A673 (cell line): ENCODE results near the gene CTNNA3. TPM values are rescaled to one million over a fixed set of nuclear protein-coding genes. Genes with fewer than 3 reads are reported as not detected.

ENCODE experiments used
- BruUV-seq: library from RNA; stranded (reverse); fragments of 400-500 nt; replicated peaks from 2 replicates; lab custom pipeline; 2021; lab: Mats Ljungman, UMichigan
- CTCF ChIA-PET: fragments of 300-600 bp; sonication (Branson Sonifier 250); formaldehyde crosslinking; loops from one replicate; lab custom pipeline; 2022; ENCODE audit warnings: antibody characterized with exemption; lab: Charles Lee
- POLR2A ChIA-PET: fragments of 300-600 bp; sonication (Branson Sonifier 250); formaldehyde crosslinking; loops from one replicate; lab custom pipeline; 2022; ENCODE audit warnings: antibody characterized with exemption; ENCODE audit not compliant: low non-redundant PET; lab: Charles Lee
- DNase-seq: peaks from one replicate; pipeline ENCODE4 v3.0.0-alpha.2; 2015; ENCODE audit warnings: low spot score
- H3K27ac ChIP-seq: fragments of 200-600 bp; sonication (generic); 2 replicates; pipeline ENCODE4 v1.5.1; 2016; ENCODE audit warnings: mixed run types, low read depth, mild to moderate bottlenecking, mixed read lengths, antibody characterized with exemption, low read length; ENCODE audit not compliant: poor library complexity, severe bottlenecking
- H3K27me3 ChIP-seq: fragments of 200-600 bp; sonication (generic); replicated peaks from 2 replicates; pipeline ENCODE4 v1.6.1; 2017; ENCODE audit warnings: mixed run types, low read depth, mild to moderate bottlenecking, mixed read lengths, antibody characterized with exemption, low read length; ENCODE audit not compliant: insufficient read depth, poor library complexity
- H3K36me3 ChIP-seq: fragments of 200-600 bp; sonication (generic); 2 replicates; pipeline ENCODE4 v1.6.1; 2016; ENCODE audit warnings: mixed run types, mild to moderate bottlenecking, mixed read lengths, antibody characterized with exemption, low read length; ENCODE audit not compliant: insufficient read depth, poor library complexity, severe bottlenecking
- H3K4me1 ChIP-seq: fragments of 200-600 bp; sonication (generic); 2 replicates; pipeline ENCODE4 v1.6.1; 2017; ENCODE audit warnings: mixed run types, mild to moderate bottlenecking, mixed read lengths, antibody characterized with exemption, low read length; ENCODE audit not compliant: insufficient read depth, poor library complexity, severe bottlenecking
- H3K4me3 ChIP-seq: fragments of 200-600 bp; sonication (generic); 2 replicates; pipeline ENCODE4 v1.5.1; 2016; ENCODE audit warnings: low read depth, mixed run types, mild to moderate bottlenecking, mixed read lengths, low read length; ENCODE audit not compliant: poor library complexity, severe bottlenecking
- H3K9me3 ChIP-seq: fragments of 200-600 bp; sonication (generic); 2 replicates; pipeline ENCODE4 v1.6.1; 2016; ENCODE audit warnings: mixed run types, low read depth, mild to moderate bottlenecking, mixed read lengths, antibody characterized with exemption, low read length; ENCODE audit not compliant: poor library complexity, severe bottlenecking
- EZH2 ChIP-seq: fragments of 200-600 bp; sonication (generic); IDR thresholded peaks from 2 replicates; pipeline ENCODE4 v1.6.1; 2017; ENCODE audit warnings: borderline replicate concordance, low read depth, mild to moderate bottlenecking, mixed read lengths, antibody characterized with exemption, low read length; ENCODE audit not compliant: poor library complexity, severe bottlenecking
- intact Hi-C: fragments of 100-400 bp; cut with micrococcal nuclease; formaldehyde crosslinking; loops from one replicate; pipeline ENCODE4 v1.10.0; 2022; ENCODE audit not compliant: unreplicated experiment
- total RNA-seq: library from RNA; stranded (reverse); gene quantifications from 2 replicates; pipeline ENCODE4 v1.2.3, GENCODE V29; 2021
- TF ChIP-seq, protein P1 (sequence below): fragments of 300-800, 200-600 bp; sonication (generic); conservative IDR thresholded peaks from 2 replicates; pipeline ENCODE4 v1.5.1; 2017; ENCODE audit warnings: low read depth, mild to moderate bottlenecking, antibody characterized with exemption, low read length, moderate library complexity, mixed read lengths

CTNNA3 gene
- total RNA-seq, 1 experiment from 2014 or later = not detected

DNA sequence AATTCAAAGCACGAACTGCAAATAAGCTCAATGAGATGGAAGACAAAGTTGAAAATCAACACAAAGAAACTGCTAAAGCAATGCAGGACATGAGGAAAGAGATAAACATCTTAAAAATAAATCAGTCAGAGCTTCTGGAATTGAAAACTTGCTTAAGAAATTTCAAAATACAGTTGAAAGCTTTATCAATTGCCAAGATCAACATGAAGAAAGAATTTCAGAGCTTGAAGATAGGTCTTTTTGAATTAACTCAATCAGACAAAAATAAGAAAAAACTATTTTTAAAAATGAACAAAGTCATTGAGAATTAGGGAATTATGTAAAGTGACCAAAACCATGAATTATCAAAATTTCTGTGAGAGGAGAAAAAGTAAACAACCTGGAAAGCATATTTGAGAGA lies 218.1 kb downstream of the CTNNA3 start:
- intact Hi-C loops = no loop called here

DNA sequence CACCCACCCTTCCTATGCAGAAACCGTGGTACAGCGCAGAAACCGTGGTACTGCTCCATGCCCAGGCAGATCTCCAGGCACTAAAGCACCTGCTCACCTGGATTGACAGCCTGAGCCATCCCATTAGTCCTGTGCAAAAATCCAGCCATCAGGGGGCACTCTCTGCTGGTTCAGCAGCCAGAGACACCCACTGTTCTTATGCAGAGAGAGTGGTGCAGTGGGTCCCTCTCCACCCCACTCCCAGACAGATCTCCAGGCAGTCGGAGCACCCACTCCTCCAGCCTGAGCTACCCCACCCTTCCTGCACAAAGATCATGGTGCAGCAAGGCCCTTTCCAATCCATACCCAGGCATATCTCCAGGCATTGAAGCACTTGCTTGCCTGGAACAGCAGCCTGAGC lies 219.8 kb downstream of the CTNNA3 start:
- H3K27ac ChIP-seq = no peak overlapping the region
- H3K36me3 ChIP-seq = no peaks in the 10 kb centered on the region
- ChIA-PET POLR2A (no interaction called here), CTCF (no interaction called here)
- H3K4me3 ChIP-seq = no peak overlapping the region
- intact Hi-C loops = no loop called here
- H3K4me1 ChIP-seq = no peaks in the 10 kb centered on the region
- no TSS peak for BruUV-seq
- TF ChIP-seq, protein P1, sequence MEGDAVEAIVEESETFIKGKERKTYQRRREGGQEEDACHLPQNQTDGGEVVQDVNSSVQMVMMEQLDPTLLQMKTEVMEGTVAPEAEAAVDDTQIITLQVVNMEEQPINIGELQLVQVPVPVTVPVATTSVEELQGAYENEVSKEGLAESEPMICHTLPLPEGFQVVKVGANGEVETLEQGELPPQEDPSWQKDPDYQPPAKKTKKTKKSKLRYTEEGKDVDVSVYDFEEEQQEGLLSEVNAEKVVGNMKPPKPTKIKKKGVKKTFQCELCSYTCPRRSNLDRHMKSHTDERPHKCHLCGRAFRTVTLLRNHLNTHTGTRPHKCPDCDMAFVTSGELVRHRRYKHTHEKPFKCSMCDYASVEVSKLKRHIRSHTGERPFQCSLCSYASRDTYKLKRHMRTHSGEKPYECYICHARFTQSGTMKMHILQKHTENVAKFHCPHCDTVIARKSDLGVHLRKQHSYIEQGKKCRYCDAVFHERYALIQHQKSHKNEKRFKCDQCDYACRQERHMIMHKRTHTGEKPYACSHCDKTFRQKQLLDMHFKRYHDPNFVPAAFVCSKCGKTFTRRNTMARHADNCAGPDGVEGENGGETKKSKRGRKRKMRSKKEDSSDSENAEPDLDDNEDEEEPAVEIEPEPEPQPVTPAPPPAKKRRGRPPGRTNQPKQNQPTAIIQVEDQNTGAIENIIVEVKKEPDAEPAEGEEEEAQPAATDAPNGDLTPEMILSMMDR = 0 out of 2 replicates have a peak, but pooled peaks have one; percentile 28
- TF ChIP-seq EZH2 = no peak
- H3K9me3 ChIP-seq = no peaks in the 10 kb centered on the region
- H3K27me3 ChIP-seq = no peaks in the 10 kb centered on the region
- DNase-seq = no peak

More for the DNA sequence above, 218.1 kb downstream of the CTNNA3 start:
- CTCF ChIA-PET = no interaction called here
- H3K27ac ChIP-seq = no peak overlapping the region
- POLR2A ChIA-PET = no interaction called here
- DNase-seq = no peak
- H3K4me3 ChIP-seq = no peak overlapping the region
- no TSS peak for BruUV-seq
- H3K9me3 ChIP-seq = no peaks in the 10 kb centered on the region
- H3K36me3 ChIP-seq = no peaks in the 10 kb centered on the region
- no peaks in the 10 kb centered on the region for H3K27me3 ChIP-seq
- TF ChIP-seq, protein P1 = no peak
- TF ChIP-seq EZH2 = no peak
- H3K4me1 ChIP-seq = no peaks in the 10 kb centered on the region

DNA sequence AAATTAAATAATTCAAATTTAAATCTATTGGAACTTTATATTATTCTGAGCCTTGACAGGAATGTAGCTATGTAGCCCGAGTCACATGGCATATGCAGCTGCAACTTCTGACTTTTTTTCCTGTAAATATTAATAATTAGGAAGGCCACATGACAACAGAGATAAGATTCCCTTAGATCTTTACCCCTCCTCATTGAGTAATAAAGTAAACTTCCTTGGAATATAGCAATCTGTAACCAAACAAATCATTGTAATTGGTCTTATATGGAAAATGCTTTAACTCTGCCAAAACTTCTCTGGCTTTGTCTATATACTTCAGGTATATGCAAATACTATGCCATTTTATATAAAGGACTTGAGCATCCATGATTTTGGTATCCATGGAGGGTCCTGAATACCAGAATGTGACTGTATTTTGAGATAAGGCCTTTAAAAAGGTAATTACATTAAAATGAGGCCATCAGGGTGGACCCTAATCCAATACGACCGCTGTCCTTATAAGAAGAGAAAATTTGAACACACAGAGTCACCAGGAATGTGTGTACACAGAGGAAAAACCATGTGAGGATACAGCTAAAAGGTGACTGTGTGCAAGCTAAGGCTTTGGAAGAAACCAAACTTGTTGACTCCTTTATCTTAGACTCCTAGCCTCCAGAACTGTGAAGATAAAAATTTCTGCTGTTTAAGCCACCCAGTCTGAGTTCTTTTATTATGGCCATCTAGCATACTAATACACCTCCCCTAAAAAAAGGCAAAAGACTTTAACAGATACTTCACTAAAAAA lies 222.0 kb downstream of the CTNNA3 start:
- Histone ChIP-seq H3K27me3 (no peaks in the 10 kb centered on the region), H3K36me3 (no peaks in the 10 kb centered on the region), H3K4me1 (no peaks in the 10 kb centered on the region), H3K27ac (no peak overlapping the region), H3K9me3 (no peaks in the 10 kb centered on the region), H3K4me3 (no peak overlapping the region)
- intact Hi-C loops = no loop called here
- DNase-seq = no peak
- no TSS peak for BruUV-seq
- TF ChIP-seq, protein P1 = no peak
- TF ChIP-seq EZH2 = no peak
- ChIA-PET POLR2A (no interaction called here), CTCF (no interaction called here)
